NCI-H510A treated with DMSO at 0.1 percent for 48 hours (cell line): ENCODE measurements around the gene INPP5E.

ENCODE experiments used
- DNase-seq: peaks from one replicate; lab custom pipeline; 2025; lab: John Stamatoyannopoulos, UW

The INPP5E gene

DNA sequence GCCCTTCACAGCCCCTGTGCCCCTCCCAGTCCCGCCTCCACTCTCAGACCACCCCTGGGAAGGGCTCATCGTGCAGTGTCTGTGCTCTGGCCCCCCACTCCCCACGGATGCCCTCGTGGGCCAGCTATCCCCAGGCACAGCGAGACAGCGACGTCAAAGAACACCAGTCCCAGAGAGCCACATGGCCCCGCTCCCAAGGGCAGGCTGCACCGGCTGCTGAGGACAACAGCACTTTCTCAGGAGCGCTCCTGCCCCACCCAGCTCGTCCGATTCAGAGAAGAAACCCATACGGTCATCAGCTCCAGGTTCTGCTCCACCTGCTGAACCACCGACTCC, 34.9 kb downstream of the INPP5E start:
- no peak for DNase-seq

GRCh38 chr9:136403915-136404800, 35.5 kb downstream of the INPP5E start:
- no peak for DNase-seq

DNA sequence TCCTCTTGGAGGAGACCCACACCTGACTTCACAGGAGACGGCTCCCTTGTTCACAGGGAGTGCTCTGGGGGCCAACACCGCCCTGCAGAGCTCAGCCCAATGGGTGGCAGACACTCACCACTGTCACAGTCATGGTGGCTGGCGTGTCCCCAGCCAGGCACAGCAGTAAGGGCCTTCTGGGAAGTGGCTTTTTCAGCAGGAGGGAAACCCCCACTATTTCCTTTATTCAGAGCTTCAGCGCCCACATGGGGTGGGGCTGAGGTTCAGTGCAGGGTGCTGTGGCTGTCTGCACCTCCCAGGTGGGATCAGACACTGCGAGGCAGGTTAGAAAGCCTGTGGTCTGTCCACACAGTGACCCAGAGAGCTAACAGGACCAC, 36.1 kb downstream of the INPP5E start:
- no peak for DNase-seq

DNA sequence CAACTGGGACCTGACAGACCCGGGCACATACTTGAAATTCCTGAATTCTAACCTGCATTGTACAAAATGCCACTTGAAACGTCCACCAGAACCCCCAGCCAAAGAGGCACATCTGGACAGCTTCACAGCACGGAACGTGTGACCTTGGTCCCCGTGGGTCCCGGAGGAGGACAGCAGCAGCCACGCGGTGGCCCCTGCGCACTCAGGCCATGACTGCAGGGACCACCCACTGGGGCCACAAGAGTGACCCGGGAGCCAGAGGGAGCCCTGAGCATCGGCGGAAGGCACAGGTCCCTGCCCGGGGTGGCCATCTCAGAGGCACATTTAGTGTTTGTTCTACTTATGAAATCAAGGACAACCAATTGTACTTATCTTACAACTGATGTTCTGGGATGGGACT, 37.6 kb downstream of the INPP5E start:
- DNase-seq = no peak

- DNase-seq = no peak
Observed at GRCh38 chr9:136401173-136401922, 38.3 kb downstream of the INPP5E start.

- peak; percentile 84 for DNase-seq
Observed at GRCh38 chr9:136400038-136400834, 39.4 kb downstream of the INPP5E start, which contains the start of gene SNAPC4. Gene SNAPC4, minus strand, starts transcription at chr9:136400170. Its CDS starts 1,742 bp downstream, at chr9:136398428.

DNA sequence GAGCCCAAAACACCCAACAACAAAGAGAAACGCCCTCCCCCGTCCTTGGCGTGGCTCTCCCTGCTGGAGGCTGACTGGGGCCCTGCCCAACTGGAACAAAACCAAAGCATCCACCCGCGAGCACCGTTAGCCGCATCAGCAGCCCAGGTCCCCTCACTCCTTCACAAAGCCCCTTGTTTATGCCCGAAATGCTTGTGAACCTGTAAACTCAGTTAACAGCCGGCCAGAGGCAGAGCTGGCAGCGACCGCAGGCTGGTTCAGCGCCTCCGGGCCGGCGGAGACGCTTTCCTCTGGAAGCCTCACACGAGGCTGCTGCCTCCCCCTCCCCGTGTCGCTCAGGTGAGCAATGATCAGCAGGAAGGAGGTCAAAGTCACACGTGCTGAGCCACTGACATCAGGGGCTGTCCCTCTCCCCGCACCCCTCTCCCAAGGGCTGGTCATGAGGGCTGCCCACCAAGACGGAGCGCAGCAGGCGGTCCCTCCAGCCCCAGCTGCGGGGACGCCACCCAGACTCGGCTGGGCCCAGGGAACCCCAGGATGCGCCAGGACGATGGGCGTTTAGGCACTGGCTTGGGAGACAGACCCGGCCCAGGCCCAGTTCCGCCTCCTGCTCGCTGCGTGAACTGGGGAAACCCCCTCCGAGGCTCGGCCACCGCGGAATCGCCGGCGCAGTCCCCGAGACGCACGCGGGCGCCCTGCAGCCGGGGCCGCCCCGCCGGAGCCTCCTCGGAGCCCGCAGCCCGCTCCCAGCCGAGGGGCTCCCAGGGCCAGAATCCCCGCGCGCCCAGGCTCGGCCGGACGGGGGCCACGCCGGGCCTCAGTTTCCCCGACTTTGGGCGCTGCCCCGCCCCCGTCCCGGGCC, 40.2 kb downstream of the INPP5E start:
- no peak for DNase-seq

DNA sequence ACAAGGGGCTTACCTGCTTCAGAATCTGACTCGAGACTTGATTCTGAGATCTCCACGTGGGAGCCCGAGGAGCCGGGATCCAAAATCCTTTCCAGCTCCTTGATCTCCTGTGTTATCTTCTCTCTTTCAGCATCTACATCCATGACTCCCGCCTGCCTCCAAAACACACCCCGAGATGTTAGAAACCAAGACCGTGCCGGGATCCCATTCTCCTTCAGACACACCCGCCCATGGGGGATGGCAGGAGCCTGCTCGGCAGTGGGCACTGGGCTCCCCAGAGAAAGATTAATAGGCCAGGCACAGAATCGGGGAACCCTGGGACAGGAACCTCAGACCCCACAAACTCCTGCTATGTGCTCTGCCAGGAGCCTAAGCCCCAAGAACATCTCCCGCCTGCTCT, 41.4 kb downstream of the INPP5E start:
- DNase-seq = no peak

GRCh38 chr9:136397643-136398042, 42.0 kb downstream of the INPP5E start:
- no peak for DNase-seq

GRCh38 chr9:136396219-136396515, 43.5 kb downstream of the INPP5E start:
- no peak for DNase-seq

- no peak for DNase-seq
Observed at GRCh38 chr9:136395345-136396218, 44.1 kb downstream of the INPP5E start.

GRCh38 chr9:136395020-136395340, 44.7 kb downstream of the INPP5E start:
- DNase-seq = no peak

DNA sequence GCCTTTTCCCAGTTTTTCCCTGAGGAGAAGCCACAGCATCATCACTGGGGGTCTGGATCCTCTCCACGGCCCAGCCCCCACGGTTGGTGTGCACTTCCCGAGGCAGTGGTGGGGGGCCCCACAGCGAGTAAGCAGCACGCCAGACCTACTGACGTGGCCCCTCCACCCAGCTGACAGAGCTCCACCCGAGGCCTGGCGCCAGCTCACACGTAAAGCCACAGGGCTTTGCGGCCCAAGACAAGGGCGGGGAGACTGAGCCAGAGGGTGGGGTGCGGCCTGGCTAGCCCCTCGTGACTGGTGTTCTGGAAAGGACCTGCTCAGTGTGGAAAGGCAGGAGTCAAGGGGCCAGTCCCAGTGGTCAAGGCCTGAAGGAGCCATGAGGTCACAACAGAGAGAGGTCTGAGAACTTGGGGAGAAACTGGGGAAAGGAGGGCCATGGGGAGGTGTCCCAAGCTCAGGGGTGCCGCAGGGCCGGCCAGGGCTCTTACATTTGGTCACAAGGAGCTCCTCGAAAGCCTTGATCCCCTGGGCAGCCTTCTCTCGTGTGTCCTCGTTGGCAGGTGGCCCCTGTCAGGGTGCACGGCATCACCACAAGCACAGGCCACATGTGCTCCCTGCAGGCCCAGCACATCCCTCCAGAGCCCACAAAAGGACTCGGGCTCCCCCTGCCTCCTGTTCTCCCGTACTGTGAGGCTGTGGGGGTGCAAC, 45.2 kb downstream of the INPP5E start:
- no peak for DNase-seq

DNA sequence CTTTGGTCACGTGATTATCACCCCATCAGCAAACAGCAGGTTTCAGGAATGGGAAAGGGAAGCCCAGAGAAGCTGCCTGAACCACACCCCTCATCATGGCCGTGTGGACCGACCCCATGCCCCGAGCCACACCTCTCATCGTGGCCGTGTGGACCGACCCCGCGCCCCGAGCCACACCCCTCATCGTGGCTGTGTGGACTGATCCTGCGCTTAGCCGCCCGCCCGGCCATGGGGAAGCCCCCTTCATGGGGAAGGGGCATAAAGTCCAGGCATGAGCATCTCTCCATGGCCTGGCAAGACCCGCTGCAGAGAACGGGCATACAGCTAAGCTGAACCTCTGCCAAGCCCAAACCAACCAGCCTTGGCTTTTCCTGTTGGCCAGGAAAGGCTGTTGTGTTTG, 46.1 kb downstream of the INPP5E start:
- no peak for DNase-seq

- no peak for DNase-seq
Observed at GRCh38 chr9:136392538-136393449, 46.9 kb downstream of the INPP5E start.

DNA sequence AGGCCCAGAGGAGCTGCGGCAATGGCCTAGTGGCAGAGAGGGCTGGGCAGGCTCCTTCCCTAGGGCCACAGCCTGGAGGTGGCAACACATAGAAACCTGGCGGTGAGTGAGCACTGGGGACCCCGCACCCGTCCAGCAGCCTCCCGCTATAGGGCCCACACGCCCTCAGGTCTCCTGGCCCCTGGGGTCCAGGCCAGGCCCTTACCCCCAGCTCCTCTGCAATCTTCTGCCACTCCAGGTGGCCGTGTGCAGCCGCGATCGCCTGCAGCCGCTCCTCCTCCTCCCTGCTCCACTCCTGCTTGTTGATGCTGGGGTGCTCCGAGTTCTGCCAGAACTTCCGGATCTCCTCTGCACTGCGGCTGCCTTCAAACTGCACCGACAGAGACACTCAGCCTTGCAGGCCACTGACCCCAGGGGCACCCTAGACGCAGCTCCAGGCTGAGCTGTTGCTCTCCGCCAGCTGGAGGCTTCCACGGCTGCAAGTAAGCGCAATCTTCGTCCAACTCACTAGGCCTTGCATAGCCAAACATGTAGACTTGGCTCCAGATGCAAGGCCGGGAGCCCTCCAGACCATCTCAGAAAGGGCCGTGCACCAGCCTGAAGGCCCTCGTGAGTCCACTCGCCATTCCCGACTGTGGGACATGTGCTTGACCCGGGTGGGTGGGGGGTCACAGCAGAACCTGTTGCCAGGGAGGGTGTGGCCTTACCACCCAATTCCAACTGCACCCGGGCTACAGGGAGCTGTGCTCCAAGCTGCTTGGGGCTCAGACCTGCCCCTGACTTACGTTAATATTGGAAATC, 47.7 kb downstream of the INPP5E start:
- no peak for DNase-seq

DNA sequence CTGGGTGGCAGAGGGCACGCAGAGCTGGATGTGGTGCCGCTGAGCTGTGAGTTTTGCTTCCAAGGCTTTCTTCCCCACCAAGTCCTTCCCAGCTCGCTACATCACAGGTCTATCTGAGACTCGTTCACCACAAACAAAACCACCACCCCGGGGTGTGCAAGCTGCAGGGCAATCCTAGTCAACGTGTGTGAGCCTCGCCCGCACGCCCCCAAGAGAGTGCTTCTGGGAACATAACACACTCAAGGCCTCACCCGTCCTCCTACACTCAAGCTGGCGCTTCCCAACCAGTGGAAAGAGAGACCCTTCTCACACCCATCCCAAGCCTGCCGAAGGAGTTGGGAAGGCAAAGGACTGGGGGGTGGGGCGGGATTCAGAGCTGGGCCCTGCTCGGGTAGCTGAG, 50.2 kb downstream of the INPP5E start:
- no peak for DNase-seq

DNA sequence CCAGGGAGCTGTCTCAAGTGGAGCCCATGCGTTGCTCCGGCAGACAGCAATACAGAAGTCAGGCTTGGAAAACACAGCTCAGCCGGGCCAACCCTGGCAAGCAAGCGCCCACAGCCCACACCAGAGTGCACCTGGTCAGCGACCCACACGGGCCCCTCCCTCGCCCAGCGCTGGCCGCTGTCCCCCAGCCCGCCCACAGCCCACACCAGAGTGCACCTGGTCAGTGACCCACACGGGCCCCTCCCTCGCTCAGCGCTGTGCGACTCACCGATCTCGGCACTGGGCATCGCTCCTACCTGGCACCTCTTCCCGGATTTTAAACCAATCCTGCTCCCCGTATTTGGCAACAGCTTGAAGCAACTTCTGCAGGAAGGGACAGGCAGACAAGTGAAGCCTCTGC, 52.4 kb downstream of the INPP5E start:
- no peak for DNase-seq
